RPMI7951 (cell line): ENCODE results near the gene BRPF1. TPM values are rescaled to one million over a fixed set of nuclear protein-coding genes. Genes with fewer than 3 reads are reported as not detected.

Experiments used
- DNase-seq: peaks from one replicate; pipeline ENCODE4 v3.0.0-alpha.2; 2012; ENCODE audit warnings: low read depth
- total RNA-seq: library from RNA; depleted of rRNA; stranded (reverse); fragments of >200 nt; shearing (Covaris generic); gene quantifications from 2 replicates; pipeline ENCODE4 v1.2.3, GENCODE V29; 2014

The BRPF1 gene
- total RNA-seq, 1 experiment from 2014 or later, result 14.2 TPM

DNA sequence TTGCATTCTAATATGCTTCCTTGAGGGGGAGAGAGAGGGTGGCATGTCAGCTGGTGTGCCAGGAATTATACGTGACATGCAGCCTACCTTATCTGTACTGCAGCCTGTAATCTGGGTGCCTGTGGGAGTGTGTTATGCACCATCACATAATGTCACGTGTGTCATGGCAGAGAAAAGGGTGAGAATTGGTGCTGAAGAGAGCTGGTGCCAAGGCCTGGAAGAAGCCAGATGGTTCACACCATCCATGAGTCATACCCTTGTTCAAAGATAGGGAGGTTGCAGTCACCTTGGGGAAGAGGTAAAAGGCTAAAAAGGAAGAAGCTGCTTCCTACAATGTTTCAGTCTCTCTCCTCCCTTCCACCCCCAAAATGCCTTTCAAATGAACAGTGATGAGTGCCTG lies 5.3 kb downstream of the BRPF1 start:
- no peak for DNase-seq

DNA sequence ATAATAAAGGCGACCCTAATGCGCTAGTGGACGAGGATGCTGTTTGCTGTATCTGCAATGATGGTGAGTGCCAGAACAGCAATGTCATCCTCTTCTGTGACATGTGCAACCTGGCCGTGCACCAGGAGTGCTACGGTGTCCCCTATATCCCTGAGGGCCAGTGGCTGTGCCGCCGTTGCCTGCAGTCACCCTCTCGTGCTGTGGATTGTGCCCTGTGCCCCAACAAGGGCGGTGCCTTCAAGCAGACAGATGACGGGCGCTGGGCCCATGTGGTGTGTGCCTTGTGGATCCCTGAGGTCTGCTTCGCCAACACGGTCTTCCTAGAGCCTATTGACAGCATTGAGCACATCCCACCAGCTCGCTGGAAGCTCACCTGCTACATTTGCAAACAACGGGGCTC lies 7.6 kb downstream of the BRPF1 start:
- no peak for DNase-seq

DNA sequence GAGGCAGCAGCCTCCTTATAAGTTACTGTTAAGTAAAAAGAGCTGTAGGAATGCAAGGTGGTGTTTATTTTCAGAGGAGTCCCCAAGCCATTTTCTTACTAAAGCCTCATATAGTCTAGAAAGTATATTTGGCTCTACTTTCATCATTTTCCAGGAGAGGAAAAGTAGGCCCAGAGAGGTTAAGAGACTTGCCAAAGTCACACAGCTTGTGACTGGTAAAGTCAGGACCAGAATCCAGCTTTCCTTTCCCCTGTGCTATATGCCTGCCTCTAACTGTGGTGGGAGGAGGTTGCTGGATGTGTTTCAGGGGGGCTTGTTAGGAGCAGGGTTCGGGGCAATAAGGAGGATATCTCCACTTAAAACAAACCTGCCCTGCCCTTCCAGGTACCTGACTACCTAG lies 11.0 kb downstream of the BRPF1 start:
- no peak for DNase-seq

DNA sequence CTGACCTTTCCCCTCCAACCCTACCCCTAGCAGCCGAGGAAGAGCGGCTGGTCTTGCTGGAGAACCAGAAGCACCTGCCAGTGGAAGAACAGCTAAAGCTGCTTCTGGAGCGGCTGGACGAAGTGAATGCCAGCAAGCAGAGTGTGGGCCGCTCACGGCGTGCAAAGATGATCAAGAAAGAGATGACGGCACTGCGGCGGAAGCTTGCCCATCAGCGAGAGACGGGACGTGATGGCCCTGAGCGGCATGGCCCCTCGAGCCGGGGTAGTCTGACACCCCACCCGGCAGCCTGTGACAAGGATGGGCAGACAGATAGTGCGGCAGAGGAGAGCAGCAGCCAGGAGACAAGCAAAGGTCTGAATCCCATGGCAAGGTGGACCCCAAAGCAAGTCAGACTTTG lies 12.0 kb downstream of the BRPF1 start:
- DNase-seq, result no peak

DNA sequence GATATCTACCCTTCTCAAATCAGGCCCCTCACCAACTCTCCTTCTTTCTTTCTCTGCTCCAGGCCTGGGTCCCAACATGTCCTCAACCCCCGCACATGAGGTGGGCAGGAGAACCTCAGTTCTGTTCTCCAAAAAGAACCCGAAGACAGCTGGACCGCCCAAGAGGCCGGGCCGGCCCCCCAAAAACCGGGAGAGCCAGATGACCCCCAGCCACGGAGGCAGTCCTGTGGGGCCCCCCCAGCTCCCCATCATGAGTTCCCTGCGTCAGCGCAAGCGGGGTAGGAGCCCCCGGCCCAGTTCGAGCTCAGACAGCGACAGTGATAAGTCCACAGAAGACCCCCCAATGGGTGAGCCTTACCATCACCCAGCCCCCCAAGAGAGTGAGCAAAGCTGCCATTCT lies 12.6 kb downstream of the BRPF1 start:
- no peak for DNase-seq

DNA sequence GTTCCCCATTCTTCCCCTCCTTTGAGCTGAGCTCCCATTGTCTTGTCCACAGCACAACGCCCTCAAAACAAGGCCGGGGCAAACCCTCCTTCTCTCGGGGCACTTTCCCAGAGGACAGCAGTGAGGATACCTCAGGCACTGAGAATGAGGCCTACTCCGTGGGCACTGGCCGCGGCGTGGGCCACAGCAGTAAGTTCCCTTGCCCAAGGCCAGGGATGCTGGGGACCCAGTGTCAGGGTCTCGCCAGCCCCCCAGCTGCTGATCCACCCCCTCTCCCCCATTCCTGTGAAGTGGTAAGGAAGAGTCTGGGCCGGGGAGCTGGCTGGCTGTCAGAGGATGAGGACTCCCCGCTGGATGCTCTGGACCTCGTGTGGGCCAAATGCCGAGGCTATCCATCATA lies 14.0 kb downstream of the BRPF1 start:
- DNase-seq, result no peak

DNA sequence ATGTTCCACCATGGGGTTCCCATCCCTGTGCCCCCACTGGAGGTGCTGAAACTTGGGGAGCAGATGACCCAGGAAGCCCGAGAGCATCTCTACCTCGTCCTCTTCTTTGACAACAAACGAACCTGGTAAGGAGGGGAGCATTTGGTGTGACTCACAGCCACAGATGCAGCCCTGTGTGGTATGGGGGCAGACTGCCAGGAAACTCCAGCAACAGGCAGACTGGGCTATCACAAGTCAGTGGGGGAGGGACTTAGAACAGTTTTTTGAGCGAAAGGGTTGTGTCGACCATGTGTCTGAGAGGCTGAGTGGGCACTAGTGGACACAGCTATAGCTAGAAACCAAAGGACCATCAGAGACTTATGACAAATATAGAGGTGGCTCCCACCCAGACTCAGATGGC lies 14.8 kb downstream of the BRPF1 start:
- DNase-seq, result peak; percentile 89

DNA sequence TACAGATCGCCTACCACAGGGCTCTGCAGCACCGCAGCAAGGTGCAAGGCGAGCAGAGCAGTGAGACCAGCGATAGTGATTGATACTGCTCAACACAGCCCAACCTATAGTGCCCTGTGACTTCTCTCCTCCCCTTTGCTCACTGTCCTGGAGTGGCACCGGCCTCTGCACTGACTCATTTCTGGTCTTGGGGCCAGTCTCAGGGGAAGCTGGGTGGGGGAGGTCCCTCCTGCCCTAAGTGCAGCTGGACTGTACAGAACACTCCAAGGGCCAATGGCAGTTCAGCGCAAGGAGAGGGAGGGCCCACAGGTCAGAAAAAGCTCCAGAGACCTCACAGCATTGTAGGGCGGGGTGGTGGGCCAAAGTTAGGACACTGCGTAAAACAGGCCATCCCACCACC lies 15.7 kb downstream of the BRPF1 start:
- peak; percentile 78 for DNase-seq

DNA sequence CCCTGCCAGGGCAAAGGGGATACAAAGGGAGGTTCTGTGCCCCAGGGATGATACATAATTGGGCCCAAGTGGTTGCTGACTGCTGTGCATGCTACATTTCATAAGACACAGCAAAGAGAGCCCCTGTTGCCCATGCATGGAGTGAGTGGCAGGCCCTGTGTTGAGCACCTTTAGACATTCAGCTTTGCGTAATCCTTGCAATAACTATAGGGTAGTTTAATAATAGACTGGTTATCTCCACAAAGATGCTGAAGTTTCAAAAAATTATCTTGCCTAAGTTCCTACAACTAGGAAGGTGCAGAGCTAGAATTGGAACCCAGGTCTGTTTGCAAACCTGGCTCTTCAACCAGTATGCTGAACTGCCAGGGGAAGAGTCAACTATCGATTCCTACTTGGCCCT lies 16.5 kb downstream of the BRPF1 start:
- no peak for DNase-seq

DNA sequence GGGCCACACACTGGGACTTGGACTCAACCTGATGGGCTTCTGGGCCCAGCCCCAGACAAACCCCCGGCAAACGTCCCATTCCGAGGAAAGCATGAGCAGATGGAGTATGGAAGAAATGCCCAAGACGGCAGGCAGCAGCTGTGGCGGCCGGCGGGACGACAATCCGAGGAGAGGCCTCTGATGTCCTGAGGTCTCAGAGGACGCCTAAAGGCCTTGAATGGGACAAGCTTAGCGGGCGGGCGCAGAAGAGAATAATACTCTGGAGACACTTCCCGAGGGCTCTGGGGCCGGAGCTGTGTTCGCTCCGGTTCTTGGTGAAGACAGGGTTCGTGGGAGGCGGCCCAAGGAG lies 17.7 kb downstream of the BRPF1 start:
- DNase-seq, result no peak

DNA sequence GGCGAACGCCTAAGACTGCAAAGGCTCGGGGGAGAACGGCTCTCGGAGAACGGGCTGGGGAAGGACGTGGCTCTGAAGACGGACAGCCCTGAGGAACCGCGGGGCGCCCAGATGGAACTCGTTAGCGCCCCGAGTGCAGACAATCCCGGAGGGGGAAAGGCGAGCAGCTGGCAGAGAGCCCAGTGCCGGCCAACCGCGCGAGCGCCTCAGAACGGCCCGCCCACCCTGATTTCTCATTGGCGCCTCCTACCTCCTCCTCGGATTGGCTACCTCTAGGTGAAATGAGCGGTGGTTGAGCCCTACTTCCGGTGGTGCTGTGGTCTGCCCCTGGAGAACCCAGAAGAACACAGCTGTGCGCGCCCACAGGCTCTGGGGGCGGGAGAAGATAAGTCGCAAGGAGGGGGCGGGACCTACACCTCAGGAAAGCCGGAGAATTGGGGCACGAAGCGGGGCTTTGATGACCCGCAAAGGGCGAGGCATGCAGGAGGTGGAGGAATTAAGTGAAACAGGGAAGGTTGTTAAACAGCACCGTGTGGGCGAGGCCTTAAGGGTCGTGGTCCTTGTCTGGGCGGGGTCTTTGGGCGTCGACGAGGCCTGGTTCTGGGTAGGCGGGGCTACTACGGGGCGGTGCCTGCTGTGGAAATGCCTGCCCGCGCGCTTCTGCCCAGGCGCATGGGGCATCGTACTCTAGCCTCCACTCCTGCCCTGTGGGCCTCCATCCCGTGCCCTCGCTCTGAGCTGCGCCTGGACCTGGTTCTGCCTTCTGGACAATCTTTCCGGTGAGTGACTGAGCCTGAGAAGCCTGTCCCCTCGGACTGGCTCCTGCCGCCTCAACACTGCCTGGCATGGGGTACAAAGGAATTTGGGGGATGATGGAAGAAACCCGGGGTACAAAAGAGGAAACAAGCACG lies 18.4 kb downstream of the BRPF1 start, which contains the start of gene OGG1:
OGG1 (plus strand) TSS at position 308 of the 911 bp plus-strand sequence; CDS start at position 643, 335 bp downstream.
- DNase-seq, result peak; percentile 100

DNA sequence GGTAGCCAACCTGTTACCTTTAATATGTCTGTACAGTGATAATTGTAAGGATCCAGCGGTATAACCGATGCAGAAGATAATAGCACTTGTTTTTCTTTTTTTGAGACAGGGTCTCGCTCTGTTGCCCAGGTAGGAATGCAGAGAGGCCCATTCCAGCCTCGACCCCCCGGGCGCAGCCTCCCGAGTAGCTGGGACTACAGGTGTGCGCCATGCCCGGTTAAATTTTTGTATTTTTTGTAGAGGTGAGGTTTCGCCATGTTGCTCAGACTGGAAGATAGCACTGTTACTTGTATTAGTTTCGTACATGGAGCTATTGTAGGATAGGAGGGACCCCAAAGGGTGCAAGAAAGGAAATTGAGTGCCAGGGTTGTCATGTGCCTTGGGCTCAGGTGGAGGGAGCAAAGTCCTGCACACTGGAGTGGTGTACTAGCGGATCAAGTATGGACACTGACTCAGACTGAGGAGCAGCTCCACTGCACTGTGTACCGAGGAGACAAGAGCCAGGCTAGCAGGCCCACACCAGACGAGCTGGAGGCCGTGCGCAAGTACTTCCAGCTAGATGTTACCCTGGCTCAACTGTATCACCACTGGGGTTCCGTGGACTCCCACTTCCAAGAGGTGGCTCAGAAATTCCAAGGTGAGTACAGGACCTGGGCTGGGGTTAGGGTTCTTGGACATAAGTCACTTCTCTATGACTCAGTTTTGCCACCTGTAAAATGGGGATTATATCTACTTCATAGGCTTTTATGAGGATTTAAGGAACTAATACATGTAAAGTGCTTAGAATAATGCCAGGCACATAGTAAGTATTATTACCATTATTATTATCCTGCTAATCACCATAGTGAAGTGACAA lies 19.2 kb downstream of the BRPF1 start:
- DNase-seq, result peak; percentile 52

DNA sequence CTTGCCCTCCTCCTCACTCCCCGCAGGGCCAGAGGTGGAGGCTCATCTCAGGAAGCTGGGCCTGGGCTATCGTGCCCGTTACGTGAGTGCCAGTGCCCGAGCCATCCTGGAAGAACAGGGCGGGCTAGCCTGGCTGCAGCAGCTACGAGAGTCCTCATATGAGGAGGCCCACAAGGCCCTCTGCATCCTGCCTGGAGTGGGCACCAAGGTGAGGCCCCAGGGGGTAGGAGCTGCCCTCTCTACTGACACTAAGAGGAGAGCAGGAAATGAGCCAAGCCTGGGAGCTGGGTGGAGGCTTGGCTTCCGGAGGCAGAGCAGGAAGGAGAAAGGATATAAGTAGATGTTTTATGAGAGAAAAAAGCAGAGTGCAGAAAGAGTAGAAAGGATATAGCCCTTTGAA lies 23.1 kb downstream of the BRPF1 start:
- no peak for DNase-seq

DNA sequence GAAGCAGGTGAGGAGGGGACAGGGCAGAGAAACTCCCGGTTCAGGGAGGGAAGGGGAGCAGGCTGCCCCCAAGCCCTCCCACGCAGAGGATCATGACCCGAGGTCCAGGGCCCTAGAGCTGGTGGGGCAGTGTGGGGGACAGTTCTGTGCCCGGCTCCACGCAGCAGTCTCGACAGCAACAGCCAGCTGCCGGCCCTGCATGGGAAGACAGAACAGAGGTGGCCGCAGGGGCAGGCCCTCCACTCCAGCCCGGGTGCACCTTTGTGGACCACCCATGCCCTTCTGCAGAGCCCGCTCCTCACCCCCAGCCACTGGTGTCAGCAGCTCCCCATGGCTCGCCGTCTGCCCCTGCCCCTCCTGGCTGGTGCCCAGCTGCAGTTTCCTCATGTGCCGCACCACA lies 25.9 kb downstream of the BRPF1 start:
- DNase-seq, result no peak

DNA sequence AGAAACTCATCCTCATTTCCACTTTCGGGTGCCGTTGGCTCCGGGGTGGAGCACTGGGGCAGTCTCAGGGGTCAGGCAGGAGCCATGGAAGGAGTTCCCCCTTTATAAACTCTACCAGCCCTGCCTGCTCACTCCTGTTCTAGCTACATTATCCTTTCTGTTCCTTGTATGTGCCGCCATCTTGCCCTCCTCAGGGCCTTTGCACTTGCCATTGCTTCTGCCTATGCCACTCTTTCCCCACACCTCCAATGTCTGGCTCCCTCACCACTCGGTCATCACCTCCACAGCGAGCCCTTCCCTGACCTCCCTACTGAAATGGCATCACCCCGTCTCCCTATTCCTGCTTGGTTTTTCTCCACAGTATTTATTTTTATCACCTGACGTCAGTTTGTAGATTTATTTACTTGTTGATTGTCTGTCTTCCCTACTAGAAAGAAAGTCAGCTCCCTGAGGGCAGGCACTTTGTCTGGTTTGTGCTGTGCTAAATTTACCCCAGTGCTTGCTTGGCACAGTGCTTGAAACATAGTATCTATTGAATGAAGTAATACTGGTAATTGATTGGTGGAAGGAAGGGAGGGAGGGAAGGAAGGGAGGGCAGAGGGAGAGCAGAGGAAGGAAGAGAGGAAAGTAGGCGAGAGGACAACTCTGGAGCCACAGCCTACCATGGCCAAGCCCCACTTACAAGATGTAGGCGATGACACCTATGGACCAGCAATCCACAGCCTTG lies 29.4 kb downstream of the BRPF1 start:
- DNase-seq, result no peak

DNA sequence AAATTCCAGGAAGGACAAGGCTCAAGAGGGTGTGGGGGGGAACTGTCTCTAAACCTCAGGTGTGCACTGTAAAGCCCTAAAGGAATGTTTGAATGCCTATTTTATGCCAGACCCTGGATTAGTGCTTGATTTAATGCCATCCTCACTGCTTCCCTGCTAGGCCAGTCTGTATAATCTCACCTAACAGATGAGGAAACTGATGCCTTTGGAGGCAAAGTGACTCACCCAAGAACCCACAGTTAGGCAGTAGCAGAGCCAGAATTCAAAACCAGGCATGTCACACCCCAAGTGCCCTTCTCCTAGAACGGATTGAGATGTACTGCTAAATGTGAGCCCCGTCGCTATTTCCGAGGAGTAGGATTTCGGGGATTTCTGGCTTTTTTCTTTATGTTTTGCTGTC lies 30.4 kb downstream of the BRPF1 start:
- DNase-seq, result no peak

DNA sequence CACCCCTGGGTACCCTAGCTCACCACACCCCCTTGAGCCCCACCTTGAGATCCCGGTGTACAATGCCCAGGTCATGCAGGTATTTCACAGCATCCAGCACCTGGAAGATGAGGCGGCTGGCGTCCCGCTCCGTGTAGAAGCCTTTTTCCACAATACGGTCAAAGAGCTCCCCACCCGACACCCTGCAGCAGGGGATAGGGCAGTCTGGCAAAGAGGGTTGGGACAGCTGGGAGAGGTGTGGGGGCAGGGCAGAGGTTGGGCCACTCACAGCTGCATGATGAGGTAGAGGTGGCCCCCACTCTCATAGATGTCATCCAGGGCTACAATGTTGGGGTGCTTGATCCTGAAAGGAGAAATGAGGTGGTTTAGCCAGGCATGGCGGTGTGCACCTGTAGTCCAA lies 31.3 kb downstream of the BRPF1 start:
- DNase-seq, result no peak

DNA sequence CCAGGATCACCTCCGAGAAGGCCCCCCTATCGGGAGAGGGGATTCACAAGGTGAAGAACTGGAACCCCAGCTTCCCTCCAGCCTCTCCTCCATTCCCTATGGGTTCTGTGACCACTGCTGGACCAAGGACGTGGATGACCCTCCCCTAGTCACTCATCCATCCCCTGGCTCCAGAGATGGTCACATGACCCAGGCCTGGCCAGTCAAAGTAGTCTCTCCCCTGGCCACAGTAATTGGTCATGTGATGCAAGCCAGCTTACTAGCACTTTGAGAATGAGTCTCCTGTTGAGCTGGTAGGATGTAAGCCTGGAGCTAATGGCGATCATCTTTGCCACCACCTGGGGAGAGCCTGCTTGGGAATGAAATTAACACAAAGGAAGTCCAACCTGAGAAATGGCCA lies 34.3 kb downstream of the BRPF1 start:
- no peak for DNase-seq

DNA sequence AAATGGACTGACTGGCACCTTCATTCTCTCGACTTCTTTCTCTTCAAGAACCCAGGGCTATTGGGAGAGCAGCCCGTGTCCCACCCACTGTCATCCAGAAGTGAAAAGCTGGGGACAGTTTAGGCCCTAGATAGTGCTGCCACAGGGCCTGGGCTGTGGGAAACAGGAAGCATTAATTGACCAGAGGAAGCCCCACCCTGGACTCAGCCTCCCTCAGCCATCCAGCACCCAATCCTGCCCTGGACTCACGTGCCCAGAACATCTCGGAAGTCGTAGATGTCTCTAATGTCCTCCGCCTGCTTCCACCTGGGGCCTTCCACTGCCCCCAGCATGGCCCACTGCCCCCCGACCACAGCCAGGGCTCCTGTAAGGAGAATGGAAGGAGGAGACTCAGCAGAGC lies 35.9 kb downstream of the BRPF1 start:
- DNase-seq, result no peak

DNA sequence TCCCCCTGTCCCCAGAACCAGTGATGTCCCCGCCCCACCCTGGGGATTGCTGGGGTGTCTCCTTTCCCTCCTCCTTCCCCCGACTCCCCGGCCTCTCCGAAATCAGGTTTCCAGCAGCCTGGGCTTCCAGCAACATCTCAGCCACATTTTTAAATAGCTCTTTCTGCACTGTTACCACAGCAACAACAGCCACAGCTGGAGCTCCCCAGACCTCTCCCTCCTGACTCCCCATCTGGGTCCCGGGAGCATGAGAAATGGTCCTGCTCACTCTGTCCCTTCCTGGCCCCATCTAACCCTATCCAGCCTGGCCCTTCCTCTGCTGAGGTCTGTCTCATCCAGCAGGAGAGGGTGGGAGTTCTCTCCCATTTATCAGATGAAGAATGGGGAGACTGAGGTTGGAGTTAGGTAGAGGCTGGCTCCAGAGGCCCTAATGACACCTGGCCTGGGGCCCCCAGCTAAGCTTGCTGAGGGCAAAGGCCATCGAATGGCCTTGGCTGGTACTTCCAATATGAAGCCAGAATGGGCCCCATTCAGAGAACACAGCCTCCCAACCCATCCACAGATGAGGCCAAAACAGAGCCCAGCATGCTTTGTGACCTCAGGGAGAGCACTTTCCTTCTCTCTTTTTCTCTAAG lies 36.7 kb downstream of the BRPF1 start:
- no peak for DNase-seq

DNA sequence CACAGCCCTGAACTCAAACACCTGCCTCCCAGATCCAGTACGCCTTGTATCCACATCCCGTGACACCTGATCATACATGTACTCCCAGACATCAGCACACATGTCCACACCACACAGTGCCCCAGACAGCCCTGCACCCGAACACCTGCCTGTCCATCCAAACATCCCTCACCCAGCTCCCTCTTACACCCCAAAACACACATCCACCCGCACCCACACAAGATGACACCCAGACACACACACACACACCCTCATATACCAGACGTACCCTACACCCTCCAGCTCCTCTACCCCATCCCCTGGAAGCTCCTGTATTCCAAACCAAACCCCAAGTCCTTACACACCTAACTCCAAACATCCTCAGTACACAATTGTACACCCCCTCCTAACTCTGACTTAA lies 37.5 kb downstream of the BRPF1 start:
- no peak for DNase-seq
